Measurements from ENCODE around the gene TET1.
"Not testable (repeated sequence)": the region's sequence is repeated elsewhere in the genome, so short reads cannot be mapped to it uniquely, and the experiment has no call there.

The TET1 gene

GRCh38 chr10:68604441-68604840 is 44.3 kb downstream of the TET1 start:
- DNase-seq (ENCODE audit: low read depth in 4 of 4, low spot score in 1 of 4), result no peak

- no peak for DNase-seq (ENCODE audit: low read depth in 4 of 4, low spot score in 1 of 4)
Measured at GRCh38 chr10:68606918-68607317, 46.8 kb downstream of the TET1 start.

DNA sequence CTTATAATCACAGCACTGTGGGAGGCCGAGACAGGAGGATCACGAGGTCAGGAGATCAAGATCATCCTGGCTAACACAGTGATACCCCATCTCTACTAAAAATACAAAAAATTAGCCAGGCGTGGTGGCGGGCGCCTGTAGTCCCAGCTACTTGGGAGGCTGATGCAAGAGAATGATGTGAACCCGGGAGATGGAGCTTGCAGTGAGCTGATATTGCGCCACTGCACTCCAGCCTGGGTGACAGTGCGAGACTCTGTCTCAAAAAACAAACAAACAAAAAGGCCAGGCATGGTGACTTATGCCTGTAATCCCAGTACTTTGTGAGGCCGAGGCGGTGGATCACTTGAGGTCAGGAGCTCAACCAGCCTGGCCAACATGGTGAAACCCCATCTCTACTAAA is 49.9 kb downstream of the TET1 start:
- not testable (repeated sequence) for DNase-seq (ENCODE audit: low read depth in 4 of 4, low spot score in 1 of 4)

- no peak for DNase-seq (ENCODE audit: low read depth in 4 of 4, low spot score in 1 of 4)
Measured at GRCh38 chr10:68611227-68611626, 51.1 kb downstream of the TET1 start.

DNA sequence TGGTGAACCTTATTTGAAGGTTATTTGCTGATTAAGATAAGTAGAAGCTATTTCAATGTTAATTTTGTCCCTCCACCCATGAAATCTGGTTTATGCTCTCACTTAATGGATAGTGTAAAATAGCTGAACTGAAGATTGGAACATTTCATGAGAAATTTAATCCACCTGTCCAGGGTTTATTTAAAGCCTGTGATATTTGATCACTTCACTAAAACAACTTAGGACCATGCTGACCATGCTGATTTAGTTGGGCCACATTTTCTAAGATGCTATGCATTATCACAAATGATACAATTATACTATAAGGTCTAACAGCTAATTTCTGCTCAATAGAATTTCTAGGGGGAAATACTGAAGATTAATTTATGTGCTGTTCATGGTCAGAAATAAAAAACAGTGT is 53.8 kb downstream of the TET1 start:
- not testable (repeated sequence) for DNase-seq (ENCODE audit: low read depth in 4 of 4, low spot score in 1 of 4)

DNA sequence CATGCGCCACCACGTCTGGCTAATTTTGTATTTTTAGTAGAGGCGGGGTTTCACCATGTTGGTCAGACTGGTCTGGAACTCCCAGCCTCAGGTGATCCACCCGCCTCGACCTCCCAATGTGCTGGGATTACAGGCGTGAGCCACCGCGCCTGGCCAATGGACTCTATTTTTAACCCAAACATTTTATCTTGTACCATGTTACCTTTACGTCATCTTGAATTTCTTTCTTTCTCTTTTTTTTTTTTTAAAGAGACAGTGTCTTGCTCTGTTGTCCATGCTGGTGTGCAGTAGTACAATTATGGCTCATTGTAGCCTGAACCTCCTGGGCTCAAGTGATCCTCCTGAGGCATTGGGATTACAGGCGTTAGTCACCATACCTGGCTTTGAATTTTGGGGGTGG is 57.6 kb downstream of the TET1 start:
- not testable (repeated sequence) for DNase-seq (ENCODE audit: low read depth in 4 of 4, low spot score in 1 of 4)

DNA sequence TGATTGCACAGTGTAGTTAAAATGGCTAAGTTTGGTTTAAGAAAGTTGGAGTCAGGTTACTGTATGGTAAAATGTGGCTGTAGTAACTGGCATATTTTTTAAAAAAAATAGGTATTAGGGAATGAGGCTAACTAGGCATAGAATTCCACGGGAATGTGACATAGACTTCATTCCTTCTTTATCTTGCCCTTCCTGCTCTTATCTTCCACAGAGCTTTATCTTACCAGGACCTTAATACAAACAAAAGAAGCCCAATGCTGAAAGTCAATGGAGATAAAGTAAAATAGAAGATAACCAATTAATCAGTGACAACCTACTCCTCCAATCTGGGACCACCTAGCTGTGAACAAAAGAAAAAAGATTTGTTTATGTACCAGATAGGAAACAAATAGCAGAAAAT is 58.1 kb downstream of the TET1 start:
- DNase-seq (ENCODE audit: low read depth in 4 of 4, low spot score in 1 of 4), result no peak

GRCh38 chr10:68619595-68619994 is 59.5 kb downstream of the TET1 start:
- no peak for DNase-seq (ENCODE audit: low read depth in 4 of 4, low spot score in 1 of 4)

- no peak for DNase-seq (ENCODE audit: low read depth in 4 of 4, low spot score in 1 of 4)
Measured at GRCh38 chr10:68625316-68625921, 65.3 kb downstream of the TET1 start.

GRCh38 chr10:68628576-68629127 is 68.5 kb downstream of the TET1 start:
- DNase-seq (ENCODE audit: low read depth in 4 of 4, low spot score in 1 of 4), result no peak

DNA sequence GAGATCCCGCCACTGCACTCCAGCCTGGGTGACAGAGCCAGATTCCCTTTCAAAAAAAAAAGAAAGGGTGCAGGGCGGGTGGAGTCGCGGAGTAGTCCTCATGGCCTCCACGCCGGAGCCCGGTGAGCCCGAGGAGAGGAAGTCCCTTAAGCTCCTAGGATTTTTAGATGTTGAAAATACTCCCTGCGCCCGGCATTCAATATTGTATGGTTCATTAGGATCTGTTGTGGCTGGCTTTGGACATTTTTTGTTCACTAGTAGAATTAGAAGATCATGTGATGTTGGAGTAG is 72.1 kb downstream of the TET1 start:
- not testable (repeated sequence) for DNase-seq (ENCODE audit: low read depth in 4 of 4, low spot score in 1 of 4)

- DNase-seq (ENCODE audit: low read depth in 4 of 4, low spot score in 1 of 4), result no peak
Measured at GRCh38 chr10:68633281-68633680, 73.1 kb downstream of the TET1 start.

GRCh38 chr10:68633816-68634466 is 73.8 kb downstream of the TET1 start:
- DNase-seq (ENCODE audit: low read depth in 4 of 4, low spot score in 1 of 4), result no peak

GRCh38 chr10:68636335-68636734 is 76.2 kb downstream of the TET1 start:
- no peak for DNase-seq (ENCODE audit: low read depth in 4 of 4, low spot score in 1 of 4)

GRCh38 chr10:68643550-68643949 is 83.4 kb downstream of the TET1 start:
- not testable (repeated sequence) for DNase-seq (ENCODE audit: low read depth in 4 of 4, low spot score in 1 of 4)

DNA sequence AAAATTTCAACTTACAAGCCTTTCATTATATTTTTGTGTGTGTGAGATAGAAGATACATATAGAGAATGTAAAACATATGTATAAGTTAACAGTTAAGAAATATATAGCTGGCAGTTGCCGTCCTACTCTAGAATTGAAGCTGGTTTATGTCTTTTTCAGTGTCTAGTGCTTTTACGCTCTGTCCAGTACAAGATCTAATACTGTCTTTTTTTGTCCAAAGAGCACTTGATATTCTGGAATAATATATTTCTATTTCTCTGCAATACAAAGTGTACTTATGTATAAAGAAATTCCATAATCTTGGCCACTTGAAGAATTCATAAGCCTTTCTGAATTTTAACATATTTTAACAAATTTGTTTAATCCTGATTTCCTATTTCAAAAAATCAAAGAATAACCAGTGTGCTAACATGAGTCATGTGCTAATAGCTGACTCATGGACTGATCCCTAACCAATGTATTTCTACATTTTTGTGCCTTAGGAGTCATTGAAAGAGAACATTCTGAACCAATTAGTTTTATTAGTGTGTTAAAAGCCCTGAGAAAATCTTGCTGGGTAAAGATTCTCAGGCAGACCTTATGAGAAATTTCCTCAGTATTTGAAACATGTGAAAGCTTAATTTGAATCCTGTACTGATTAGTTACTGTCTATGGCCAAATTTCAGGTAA is 87.7 kb downstream of the TET1 start:
- DNase-seq (ENCODE audit: low read depth in 4 of 4, low spot score in 1 of 4), result no peak

GRCh38 chr10:68655620-68656126 is 95.5 kb downstream of the TET1 start:
- DNase-seq (ENCODE audit: low read depth in 4 of 4, low spot score in 1 of 4), result no peak

GRCh38 chr10:68665841-68666240 is 105.7 kb downstream of the TET1 start:
- DNase-seq (ENCODE audit: low read depth in 4 of 4, low spot score in 1 of 4), result no peak

DNA sequence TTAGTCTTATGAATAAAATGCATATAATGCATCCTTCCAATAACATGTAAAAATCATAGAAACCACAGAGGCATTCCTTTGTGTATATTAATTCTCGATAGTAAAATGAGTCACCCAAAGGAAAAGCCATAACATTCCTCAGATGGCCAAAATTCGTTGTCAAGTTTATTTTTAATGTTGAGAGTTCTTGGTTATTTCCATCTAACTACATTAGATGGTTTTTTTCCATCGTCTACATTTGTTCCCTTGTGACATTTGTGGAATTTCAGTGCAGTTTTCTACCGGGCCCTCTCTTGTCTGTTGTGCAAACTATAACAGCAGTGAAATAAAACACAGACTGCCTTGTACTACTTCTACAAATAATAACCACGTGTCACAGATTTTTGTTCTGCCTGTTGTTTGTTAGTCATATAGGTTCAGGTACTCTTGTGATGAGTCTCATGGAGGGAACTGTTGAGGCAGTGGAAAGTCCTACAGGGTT is 106.2 kb downstream of the TET1 start:
- DNase-seq (ENCODE audit: low read depth in 4 of 4, low spot score in 1 of 4), result no peak

GRCh38 chr10:68668231-68668630 is 108.1 kb downstream of the TET1 start:
- DNase-seq (ENCODE audit: low read depth in 4 of 4, low spot score in 1 of 4), result no peak

DNA sequence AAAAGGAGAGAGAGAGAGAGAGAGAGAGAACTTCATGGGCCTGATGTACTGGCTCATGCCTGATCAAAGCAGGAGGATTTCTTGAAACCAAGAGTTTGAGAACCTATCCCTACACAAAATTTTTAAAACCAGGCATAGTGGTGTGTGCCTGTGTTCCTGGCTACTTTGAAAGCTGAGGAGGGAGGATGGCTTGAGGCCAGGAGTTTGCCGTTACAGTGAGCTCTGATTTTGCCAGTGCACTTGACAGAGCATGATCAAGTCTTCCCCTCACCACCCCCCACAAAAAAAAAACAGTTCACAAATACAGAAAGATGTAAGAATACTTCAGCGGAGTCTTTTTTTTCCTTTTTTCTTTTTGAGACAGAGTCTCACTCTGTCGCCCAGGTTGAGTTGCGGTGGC is 108.8 kb downstream of the TET1 start:
- no peak for DNase-seq (ENCODE audit: low read depth in 4 of 4, low spot score in 1 of 4)

GRCh38 chr10:68684413-68684812 is 124.3 kb downstream of the TET1 start:
- no peak for DNase-seq (ENCODE audit: low read depth in 4 of 4, low spot score in 1 of 4)

All from stimulated activated CD4-positive, alpha-beta T cell treated with anti-CD3 and anti-CD28 coated beads, Interleukin-1b, Interleukin-23, amount 100 ng/mL, for 24 hours (primary cell).